ENCODE results near the gene ALX1. TPM values are rescaled to one million over a fixed set of nuclear protein-coding genes. Genes with fewer than 3 reads are reported as not detected.

The ALX1 gene
- total RNA-seq, 4 donors from 2014 or later = not detected

GRCh38 chr12:85296362-85296761 is 16.3 kb downstream of the ALX1 start:
- Histone ChIP-seq H3K27me3 (no peaks in the 10 kb centered on the region), H3K9me3 (no peaks in the 10 kb centered on the region), H3K27ac (no peak overlapping the region), H3K4me1 (no peaks in the 10 kb centered on the region), H3K4me3 (no peak overlapping the region), H3K36me3 (no peaks in the 10 kb centered on the region)
- ATAC-seq = no peak
- TF ChIP-seq POLR2AphosphoS5 (IDR thresholded peaks at IDR 0.05) (no peak), EP300 (IDR thresholded peaks at IDR 0.05) (no peak), CTCF (IDR thresholded peaks at IDR 0.05) (no peak), POLR2A (IDR thresholded peaks at IDR 0.05) (no peak)
- WGBS, 2 donors (ENCODE audit: low coverage in 1 of 2) = 3 to 9% methylated on average over 3 of the region's 3 CpGs

GRCh38 chr12:85299053-85299452 is 19.0 kb downstream of the ALX1 start:
- TF ChIP-seq POLR2A (IDR thresholded peaks at IDR 0.05) = no peak
- TF ChIP-seq POLR2AphosphoS5 (IDR thresholded peaks at IDR 0.05) = no peak
- TF ChIP-seq EP300 (IDR thresholded peaks at IDR 0.05) = no peak
- no peak for TF ChIP-seq CTCF (IDR thresholded peaks at IDR 0.05)
- WGBS, 2 donors (ENCODE audit: low coverage in 1 of 2) = 60 to 71% methylated on average over 2 of the region's 2 CpGs
- H3K27me3 ChIP-seq = no peaks in the 10 kb centered on the region
- H3K4me1 ChIP-seq = no peaks in the 10 kb centered on the region
- H3K4me3 ChIP-seq = no peak overlapping the region
- no peaks in the 10 kb centered on the region for H3K36me3 ChIP-seq
- H3K9me3 ChIP-seq = no peaks in the 10 kb centered on the region
- no peak for ATAC-seq
- no peak overlapping the region for H3K27ac ChIP-seq

- H3K9me3 ChIP-seq = no peaks in the 10 kb centered on the region
- no peak for ATAC-seq
- no peaks in the 10 kb centered on the region for H3K27me3 ChIP-seq
- H3K36me3 ChIP-seq = no peaks in the 10 kb centered on the region
- H3K27ac ChIP-seq = no peak overlapping the region
- TF ChIP-seq EP300 (IDR thresholded peaks at IDR 0.05) (no peak), POLR2A (IDR thresholded peaks at IDR 0.05) (no peak), POLR2AphosphoS5 (IDR thresholded peaks at IDR 0.05) (no peak), CTCF (IDR thresholded peaks at IDR 0.05) (no peak)
- 69 to 70% methylated on average over 7 of the region's 7 CpGs for WGBS, 2 donors (ENCODE audit: low coverage in 1 of 2)
- H3K4me3 ChIP-seq = no peak overlapping the region
- H3K4me1 ChIP-seq = no peaks in the 10 kb centered on the region
Measured at GRCh38 chr12:85301051-85301450, 21.0 kb downstream of the ALX1 start.

GRCh38 chr12:85308374-85308773 is 28.4 kb downstream of the ALX1 start:
- 10 to 22% methylated on average over 5 of the region's 5 CpGs for WGBS, 2 donors (ENCODE audit: low coverage in 1 of 2)
- Histone ChIP-seq H3K27ac (no peak overlapping the region), H3K36me3 (no peaks in the 10 kb centered on the region), H3K4me1 (no peaks in the 10 kb centered on the region), H3K9me3 (no peaks in the 10 kb centered on the region), H3K27me3 (peaks cover 8% of the 10 kb centered on the region), H3K4me3 (no peak overlapping the region)
- ATAC-seq = no peak
- TF ChIP-seq POLR2AphosphoS5 (IDR thresholded peaks at IDR 0.05) (no peak), POLR2A (IDR thresholded peaks at IDR 0.05) (no peak)

GRCh38 chr12:85309125-85309566 is 29.1 kb downstream of the ALX1 start:
- Histone ChIP-seq H3K4me1 (no peaks in the 10 kb centered on the region), H3K9me3 (no peaks in the 10 kb centered on the region), H3K27ac (no peak overlapping the region), H3K36me3 (no peaks in the 10 kb centered on the region), H3K4me3 (no peak overlapping the region), H3K27me3 (peaks cover 8% of the 10 kb centered on the region)
- WGBS, 2 donors (ENCODE audit: low coverage in 1 of 2) = 17 to 31% methylated on average over 5 of the region's 5 CpGs
- no peak for ATAC-seq
- TF ChIP-seq EP300 (IDR thresholded peaks at IDR 0.05) (no peak), CTCF (IDR thresholded peaks at IDR 0.05) (no peak), POLR2AphosphoS5 (IDR thresholded peaks at IDR 0.05) (no peak), POLR2A (IDR thresholded peaks at IDR 0.05) (no peak)

Data from gastroesophageal sphincter (tissue), 4 donors.